ENCODE data around the gene RDH16.

The RDH16 gene

DNA sequence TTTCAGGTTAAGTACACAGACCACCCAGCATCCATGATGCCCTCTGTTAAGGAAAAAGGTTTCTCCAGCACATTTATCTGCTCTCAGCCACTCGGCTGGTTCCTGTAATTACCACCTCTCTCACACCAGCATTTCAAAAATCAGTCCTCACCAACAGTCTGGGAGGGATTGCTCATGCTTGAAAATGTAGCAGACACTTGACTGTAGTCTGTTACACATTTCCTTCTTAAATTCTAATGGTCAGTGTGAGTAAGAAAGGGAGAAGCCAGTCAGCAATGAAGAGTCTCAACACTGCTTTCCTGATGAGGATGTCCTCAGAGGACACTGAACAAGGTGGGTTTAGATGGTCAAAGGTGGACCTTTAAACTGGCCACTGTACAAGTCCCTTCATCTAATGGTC is 43.0 kb upstream of the RDH16 start:
- TF ChIP-seq, protein P1, sequence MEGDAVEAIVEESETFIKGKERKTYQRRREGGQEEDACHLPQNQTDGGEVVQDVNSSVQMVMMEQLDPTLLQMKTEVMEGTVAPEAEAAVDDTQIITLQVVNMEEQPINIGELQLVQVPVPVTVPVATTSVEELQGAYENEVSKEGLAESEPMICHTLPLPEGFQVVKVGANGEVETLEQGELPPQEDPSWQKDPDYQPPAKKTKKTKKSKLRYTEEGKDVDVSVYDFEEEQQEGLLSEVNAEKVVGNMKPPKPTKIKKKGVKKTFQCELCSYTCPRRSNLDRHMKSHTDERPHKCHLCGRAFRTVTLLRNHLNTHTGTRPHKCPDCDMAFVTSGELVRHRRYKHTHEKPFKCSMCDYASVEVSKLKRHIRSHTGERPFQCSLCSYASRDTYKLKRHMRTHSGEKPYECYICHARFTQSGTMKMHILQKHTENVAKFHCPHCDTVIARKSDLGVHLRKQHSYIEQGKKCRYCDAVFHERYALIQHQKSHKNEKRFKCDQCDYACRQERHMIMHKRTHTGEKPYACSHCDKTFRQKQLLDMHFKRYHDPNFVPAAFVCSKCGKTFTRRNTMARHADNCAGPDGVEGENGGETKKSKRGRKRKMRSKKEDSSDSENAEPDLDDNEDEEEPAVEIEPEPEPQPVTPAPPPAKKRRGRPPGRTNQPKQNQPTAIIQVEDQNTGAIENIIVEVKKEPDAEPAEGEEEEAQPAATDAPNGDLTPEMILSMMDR (conservative IDR thresholded peaks at IDR 0.05; ENCODE audit: low read length): no peak
- H3K4me3 ChIP-seq (ENCODE audit: low read length): no peak overlapping the region
- DNase-seq (ENCODE audit: low read depth): no peak

DNA sequence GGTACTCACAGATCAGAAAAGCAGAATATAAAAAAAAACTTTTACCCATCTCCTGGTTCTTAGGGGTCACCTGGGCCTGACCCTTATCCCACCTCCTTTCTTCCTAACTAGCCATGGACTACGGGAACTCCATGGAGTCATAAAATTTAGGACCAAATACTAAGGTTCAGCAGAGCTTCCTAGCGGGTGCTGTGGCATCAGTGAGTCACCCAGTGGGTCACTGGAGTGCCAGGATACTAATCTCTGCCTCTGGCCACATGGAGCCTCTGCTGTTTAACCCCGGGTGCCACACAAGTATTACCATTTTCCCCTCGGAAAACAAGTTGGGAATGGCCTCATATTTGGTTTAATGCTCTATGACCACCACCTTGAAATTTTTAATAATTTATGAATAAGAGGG is 42.0 kb upstream of the RDH16 start:
- TF ChIP-seq, protein P1 (conservative IDR thresholded peaks at IDR 0.05; ENCODE audit: low read length): no peak
- DNase-seq (ENCODE audit: low read depth): no peak
- H3K4me3 ChIP-seq (ENCODE audit: low read length): no peak overlapping the region

DNA sequence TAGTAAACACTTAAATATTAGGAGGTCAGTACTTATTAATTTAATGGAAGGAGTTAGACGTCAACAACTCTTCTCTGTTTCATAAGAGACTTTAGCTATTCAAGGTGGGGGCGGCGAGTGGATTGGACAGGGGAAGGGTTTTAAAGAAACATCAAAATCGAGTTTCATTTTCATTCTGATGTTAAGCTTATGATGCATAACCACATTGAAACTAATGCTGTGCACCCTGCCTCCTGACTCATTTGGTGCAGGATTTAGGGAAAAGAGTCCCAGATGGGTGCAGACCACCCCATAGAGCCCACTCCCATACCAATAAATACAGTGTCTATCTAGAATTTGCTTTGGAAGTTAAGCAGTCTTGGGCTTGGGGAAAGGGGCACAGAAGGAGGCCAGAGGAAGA is 41.6 kb upstream of the RDH16 start:
- TF ChIP-seq, protein P1 (conservative IDR thresholded peaks at IDR 0.05; ENCODE audit: low read length): no peak
- no peak for DNase-seq (ENCODE audit: low read depth)
- H3K4me3 ChIP-seq (ENCODE audit: low read length): no peak overlapping the region

DNA sequence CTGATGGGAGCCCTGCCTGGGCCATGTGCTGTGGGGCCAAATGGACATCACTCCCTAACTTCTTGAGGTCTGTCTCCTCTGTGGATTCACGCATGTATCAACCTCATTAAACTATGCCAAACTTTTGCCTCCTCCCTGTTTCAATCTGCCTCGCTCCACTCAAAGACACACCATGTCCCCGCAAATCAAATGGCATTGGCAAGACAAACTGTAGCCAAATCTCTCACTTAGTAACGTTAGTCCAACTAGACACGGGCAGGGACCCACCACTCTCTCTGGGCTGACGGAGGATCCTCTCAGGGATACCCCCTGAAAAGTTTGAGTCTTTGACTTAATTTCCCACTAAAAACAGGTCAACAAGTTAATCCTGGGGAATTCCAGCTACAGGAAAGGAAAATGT is 40.9 kb upstream of the RDH16 start:
- TF ChIP-seq, protein P1 (conservative IDR thresholded peaks at IDR 0.05; ENCODE audit: low read length): no peak
- H3K4me3 ChIP-seq (ENCODE audit: low read length): no peak overlapping the region
- no peak for DNase-seq (ENCODE audit: low read depth)

DNA sequence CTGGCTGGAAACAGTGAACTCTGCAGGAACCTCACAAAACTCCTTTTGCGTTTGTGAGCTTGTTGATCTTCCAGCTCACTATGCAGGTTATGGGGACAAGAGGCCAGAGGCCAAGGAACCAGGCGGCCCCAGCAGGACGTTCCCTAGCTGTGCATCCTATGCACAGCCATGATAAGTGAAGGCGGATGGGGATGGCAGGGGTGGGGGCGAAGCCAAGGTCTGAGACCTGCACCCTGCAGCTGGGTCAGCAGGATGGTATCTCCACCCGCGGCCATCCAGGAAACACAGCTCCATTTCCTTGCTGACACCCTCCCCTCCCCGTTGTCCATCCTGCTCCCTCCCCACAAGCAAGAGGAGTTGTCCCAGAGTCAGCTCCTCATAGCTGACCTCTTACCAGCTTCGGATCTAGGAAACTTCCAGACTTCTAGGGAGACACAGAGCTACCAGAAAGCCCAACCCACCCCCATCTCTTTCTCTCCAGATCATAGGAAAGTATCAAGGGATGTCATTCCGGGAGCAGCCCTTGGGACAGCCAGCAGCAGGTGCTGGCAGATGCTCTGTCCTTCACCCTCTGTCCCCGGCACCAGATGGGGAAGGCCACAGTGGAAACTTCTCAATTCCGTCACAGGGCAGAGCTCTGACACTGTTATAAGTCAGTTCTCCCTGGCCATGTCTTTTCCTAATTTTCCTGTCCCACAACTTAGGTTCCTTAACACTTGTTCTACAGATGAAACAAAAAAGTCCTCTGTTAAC is 39.6 kb upstream of the RDH16 start:
- no peak for DNase-seq (ENCODE audit: low read depth)
- no peak overlapping the region for H3K4me3 ChIP-seq (ENCODE audit: low read length)
- TF ChIP-seq, protein P1 (conservative IDR thresholded peaks at IDR 0.05; ENCODE audit: low read length): no peak

DNA sequence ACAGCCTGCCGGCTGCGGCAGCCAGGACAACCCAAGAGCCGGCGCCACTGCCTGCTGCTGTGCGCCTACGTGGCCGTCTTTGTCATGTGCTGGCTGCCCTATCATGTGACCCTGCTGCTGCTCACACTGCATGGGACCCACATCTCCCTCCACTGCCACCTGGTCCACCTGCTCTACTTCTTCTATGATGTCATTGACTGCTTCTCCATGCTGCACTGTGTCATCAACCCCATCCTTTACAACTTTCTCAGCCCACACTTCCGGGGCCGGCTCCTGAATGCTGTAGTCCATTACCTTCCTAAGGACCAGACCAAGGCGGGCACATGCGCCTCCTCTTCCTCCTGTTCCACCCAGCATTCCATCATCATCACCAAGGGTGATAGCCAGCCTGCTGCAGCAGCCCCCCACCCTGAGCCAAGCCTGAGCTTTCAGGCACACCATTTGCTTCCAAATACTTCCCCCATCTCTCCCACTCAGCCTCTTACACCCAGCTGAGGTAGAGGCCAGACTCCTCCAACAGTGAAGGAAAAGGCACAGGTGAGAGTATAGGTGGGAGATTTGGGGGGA is 38.6 kb upstream of the RDH16 start:
- TF ChIP-seq, protein P1 (conservative IDR thresholded peaks at IDR 0.05; ENCODE audit: low read length): no peak
- DNase-seq (ENCODE audit: low read depth): no peak
- H3K4me3 ChIP-seq (ENCODE audit: low read length): no peak overlapping the region
